Hepatocyte (in vitro differentiated cells): ENCODE results near the gene TTLL3. TPM values are rescaled to one million over a fixed set of nuclear protein-coding genes. Genes with fewer than 3 reads are reported as not detected.

Experiments
- DNase-seq: peaks from one replicate; pipeline ENCODE4 v3.0.0-alpha.2; 2016; ENCODE audit warnings: low spot score
- H2AFZ ChIP-seq: fragments of 200-600 bp; sonication (generic); 2 replicates; pipeline ENCODE4 v1.6.0; 2016; ENCODE audit warnings: antibody characterized with exemption, mild to moderate bottlenecking
- H3K27ac ChIP-seq: fragments of 200-600 bp; sonication (generic); 2 replicates; pipeline ENCODE4 v1.5.1; 2016; ENCODE audit warnings: mild to moderate bottlenecking
- H3K27me3 ChIP-seq: fragments of 200-600 bp; sonication (generic); 2 replicates; pipeline ENCODE4 v1.6.1; 2016
- H3K36me3 ChIP-seq: fragments of 200-600 bp; sonication (generic); replicated peaks from 2 replicates; pipeline ENCODE4 v1.5.1; 2016; ENCODE audit warnings: low read depth; ENCODE audit not compliant: insufficient read depth
- H3K4me1 ChIP-seq: fragments of 200-600 bp; sonication (generic); 2 replicates; pipeline ENCODE4 v1.5.1; 2016; ENCODE audit warnings: mild to moderate bottlenecking, moderate library complexity; ENCODE audit not compliant: insufficient read depth
- H3K4me2 ChIP-seq: fragments of 200-600 bp; sonication (generic); 2 replicates; pipeline ENCODE4 v1.6.0; 2016
- H3K4me3 ChIP-seq: fragments of 200-600 bp; sonication (generic); 2 replicates; pipeline ENCODE4 v1.5.1; 2016; ENCODE audit warnings: mild to moderate bottlenecking
- H3K79me2 ChIP-seq: fragments of 200-600 bp; sonication (generic); 2 replicates; pipeline ENCODE4 v1.6.0; 2017; ENCODE audit warnings: mild to moderate bottlenecking
- H3K9me2 ChIP-seq: fragments of 200-600 bp; sonication (generic); replicated peaks from 2 replicates; pipeline ENCODE4 v1.6.0; 2017; ENCODE audit warnings: mild to moderate bottlenecking; ENCODE audit not compliant: insufficient read depth
- H3K9me3 ChIP-seq: fragments of 200-600 bp; sonication (generic); 2 replicates; pipeline ENCODE4 v1.5.1; 2016; ENCODE audit warnings: low read depth, mild to moderate bottlenecking
- H4K20me1 ChIP-seq: fragments of 200-600 bp; sonication (generic); 2 replicates; pipeline ENCODE4 v1.6.0; 2016; ENCODE audit warnings: mild to moderate bottlenecking; ENCODE audit not compliant: insufficient read depth, poor library complexity, severe bottlenecking
- EZH2 ChIP-seq: fragments of 200-600 bp; sonication (generic); IDR thresholded peaks from 2 replicates; pipeline ENCODE4 v1.6.1; 2016; ENCODE audit warnings: antibody characterized with exemption, mild to moderate bottlenecking, borderline replicate concordance
- EZH2phosphoT487 ChIP-seq: fragments of 200-600 bp; sonication (generic); IDR thresholded peaks from one replicate; pipeline ENCODE4 v1.6.1; 2018; ENCODE audit warnings: antibody characterized with exemption, mild to moderate bottlenecking, low read depth, moderate library complexity; ENCODE audit not compliant: unreplicated experiment, severe bottlenecking
- WGBS: methylation state at CpG from one replicate; pipeline ENCODE4 v1.1.6; 2016; ENCODE audit warnings: low lambda C conversion rate; ENCODE audit errors: missing lambda C conversion rate; 5-methylcytosine and 5-hydroxymethylcytosine counted together
- polyA plus RNA-seq: library from polyadenylated mRNA; unstranded; fragments of >200 nt; fragmentation: Nextera tagmentation; extraction: Ambion mirVana; gene quantifications from 2 replicates; pipeline ENCODE4 v1.2.1, GENCODE V29; 2016
- total RNA-seq: library from RNA; depleted of rRNA; stranded (reverse); fragments of >200 nt; gene quantifications from 2 replicates; pipeline ENCODE4 v1.2.3, GENCODE V29; 2014
- TF ChIP-seq, protein P1 (sequence below): fragments of 200-600 bp; sonication (generic); IDR thresholded peaks from 2 replicates; pipeline ENCODE4 v1.5.1; 2016; ENCODE audit warnings: antibody characterized with exemption, mild to moderate bottlenecking; ENCODE audit not compliant: poor library complexity

The TTLL3 gene
- total and polyA plus RNA-seq, 2 experiments from 2014 or later = 21.5 to 27.4 TPM

DNA sequence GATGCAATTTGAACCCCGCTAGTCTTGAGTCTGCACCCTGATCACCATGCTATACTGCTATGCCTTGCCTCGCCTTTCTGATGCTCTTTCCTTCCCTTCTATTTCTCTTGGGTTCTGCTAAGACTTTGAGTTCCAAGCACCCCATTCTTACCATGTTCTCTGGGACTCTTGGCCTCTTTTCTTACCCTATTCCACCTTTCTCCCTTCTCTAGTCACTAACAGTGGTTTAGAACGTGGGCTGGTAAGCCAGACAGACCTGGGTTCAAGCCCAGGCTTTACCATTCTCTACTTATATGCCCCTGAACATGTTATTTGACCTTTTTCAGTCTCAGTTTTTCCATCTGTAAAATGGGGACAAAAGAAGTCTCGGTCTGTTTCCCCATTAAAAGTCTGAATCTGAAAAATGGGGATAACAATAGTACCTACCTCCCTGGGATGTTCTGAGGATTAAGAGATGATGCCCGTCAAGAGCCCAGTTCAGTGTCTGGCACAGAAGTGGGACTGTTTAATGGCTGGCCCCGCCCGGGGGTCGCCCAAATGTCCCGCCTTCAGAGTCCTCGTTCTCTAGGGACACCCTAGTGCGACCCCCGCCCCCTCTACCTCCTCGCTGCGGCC is 18.2 kb upstream of the TTLL3 start:
- H4K20me1 ChIP-seq = peaks cover 4% of the 10 kb centered on the region
- H3K79me2 ChIP-seq = peaks cover 49% of the 10 kb centered on the region
- peaks cover 15% of the 10 kb centered on the region for H3K4me1 ChIP-seq
- no peak for DNase-seq
- no peaks in the 10 kb centered on the region for H3K36me3 ChIP-seq
- peak overlapping the region; percentile 81 for H3K4me3 ChIP-seq
- no peaks in the 10 kb centered on the region for H3K9me2 ChIP-seq
- H2AFZ ChIP-seq = peak overlapping the region; percentile 39
- 21% methylated on average over 12 of the region's 14 CpGs for WGBS
- TF ChIP-seq, protein P1, sequence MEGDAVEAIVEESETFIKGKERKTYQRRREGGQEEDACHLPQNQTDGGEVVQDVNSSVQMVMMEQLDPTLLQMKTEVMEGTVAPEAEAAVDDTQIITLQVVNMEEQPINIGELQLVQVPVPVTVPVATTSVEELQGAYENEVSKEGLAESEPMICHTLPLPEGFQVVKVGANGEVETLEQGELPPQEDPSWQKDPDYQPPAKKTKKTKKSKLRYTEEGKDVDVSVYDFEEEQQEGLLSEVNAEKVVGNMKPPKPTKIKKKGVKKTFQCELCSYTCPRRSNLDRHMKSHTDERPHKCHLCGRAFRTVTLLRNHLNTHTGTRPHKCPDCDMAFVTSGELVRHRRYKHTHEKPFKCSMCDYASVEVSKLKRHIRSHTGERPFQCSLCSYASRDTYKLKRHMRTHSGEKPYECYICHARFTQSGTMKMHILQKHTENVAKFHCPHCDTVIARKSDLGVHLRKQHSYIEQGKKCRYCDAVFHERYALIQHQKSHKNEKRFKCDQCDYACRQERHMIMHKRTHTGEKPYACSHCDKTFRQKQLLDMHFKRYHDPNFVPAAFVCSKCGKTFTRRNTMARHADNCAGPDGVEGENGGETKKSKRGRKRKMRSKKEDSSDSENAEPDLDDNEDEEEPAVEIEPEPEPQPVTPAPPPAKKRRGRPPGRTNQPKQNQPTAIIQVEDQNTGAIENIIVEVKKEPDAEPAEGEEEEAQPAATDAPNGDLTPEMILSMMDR = no peak
- TF ChIP-seq EZH2phosphoT487 (no peak), EZH2 (no peak)
- peak overlapping the region; percentile 97 for H3K4me2 ChIP-seq
- H3K27ac ChIP-seq = peak overlapping the region; percentile 91
- no peaks in the 10 kb centered on the region for H3K27me3 ChIP-seq
- no peaks in the 10 kb centered on the region for H3K9me3 ChIP-seq

DNA sequence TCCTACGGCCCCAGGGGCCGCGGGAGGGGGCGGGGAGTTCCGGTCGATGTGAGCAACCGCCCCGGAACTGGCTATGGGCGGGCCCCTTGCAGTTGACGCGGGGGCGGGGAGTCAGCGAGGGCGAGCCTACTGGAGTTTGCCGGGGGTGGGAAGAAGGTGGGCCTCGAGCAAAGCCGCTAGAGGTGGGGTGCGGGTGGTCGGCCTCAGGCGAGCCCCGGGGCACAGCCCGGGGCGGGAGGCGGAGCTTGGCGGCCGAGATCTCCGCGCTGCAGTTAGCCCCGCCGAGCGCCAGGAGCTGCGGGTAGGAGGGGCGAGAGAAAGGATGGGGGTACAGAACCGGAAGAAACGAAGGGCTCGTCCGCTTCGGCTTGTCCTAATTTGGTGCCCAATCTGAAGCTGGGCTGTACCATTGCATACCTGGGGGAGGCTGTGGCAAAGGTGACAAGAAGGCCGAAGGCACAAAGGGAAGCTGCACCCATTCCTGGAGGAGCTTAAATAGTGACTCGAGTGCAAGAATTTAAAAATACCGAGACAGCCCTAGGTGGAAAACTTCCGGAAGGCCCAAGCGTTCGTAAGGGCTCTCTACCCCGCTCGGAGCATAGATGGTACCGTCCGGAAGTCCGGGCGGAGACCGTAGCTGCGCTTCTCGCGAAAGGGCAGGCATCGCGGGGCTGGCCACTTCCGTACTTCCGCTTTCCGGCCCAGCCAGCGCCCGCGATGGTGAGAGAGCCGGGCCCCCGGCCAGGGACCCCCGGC is 17.5 kb upstream of the TTLL3 start, which contains the start of the genes ARPC4 and TADA3:
Gene ARPC4, plus strand, starts transcription at position 678 of the 756 bp plus-strand sequence. Its CDS starts 40 bp downstream, at position 718.
Gene TADA3, minus strand, starts transcription at position 69 of the 756 bp plus-strand sequence. CDS start 1,007 bp downstream, outside the sequence.
- peak within 1 kb of the TSS; percentile 91 for H3K27ac ChIP-seq
- H3K9me2 ChIP-seq = no peaks in the 10 kb centered on the region
- H2AFZ ChIP-seq = peak within 1 kb of the TSS; percentile 39
- no peaks in the 10 kb centered on the region for H3K9me3 ChIP-seq
- no peaks in the 10 kb centered on the region for H3K36me3 ChIP-seq
- peaks cover 8% of the 10 kb centered on the region for H4K20me1 ChIP-seq
- peak within 1 kb of the TSS; percentile 81 for H3K4me3 ChIP-seq
- TF ChIP-seq, protein P1 = no peak
- TF ChIP-seq EZH2phosphoT487 (no peak), EZH2 (no peak)
- no peaks in the 10 kb centered on the region for H3K27me3 ChIP-seq
- H3K4me1 ChIP-seq = peaks cover 15% of the 10 kb centered on the region
- peaks cover 56% of the 10 kb centered on the region for H3K79me2 ChIP-seq
- H3K4me2 ChIP-seq = peak within 1 kb of the TSS; percentile 97
- 1% methylated on average over 40 of the region's 65 CpGs for WGBS
- peak; percentile 95 for DNase-seq

DNA sequence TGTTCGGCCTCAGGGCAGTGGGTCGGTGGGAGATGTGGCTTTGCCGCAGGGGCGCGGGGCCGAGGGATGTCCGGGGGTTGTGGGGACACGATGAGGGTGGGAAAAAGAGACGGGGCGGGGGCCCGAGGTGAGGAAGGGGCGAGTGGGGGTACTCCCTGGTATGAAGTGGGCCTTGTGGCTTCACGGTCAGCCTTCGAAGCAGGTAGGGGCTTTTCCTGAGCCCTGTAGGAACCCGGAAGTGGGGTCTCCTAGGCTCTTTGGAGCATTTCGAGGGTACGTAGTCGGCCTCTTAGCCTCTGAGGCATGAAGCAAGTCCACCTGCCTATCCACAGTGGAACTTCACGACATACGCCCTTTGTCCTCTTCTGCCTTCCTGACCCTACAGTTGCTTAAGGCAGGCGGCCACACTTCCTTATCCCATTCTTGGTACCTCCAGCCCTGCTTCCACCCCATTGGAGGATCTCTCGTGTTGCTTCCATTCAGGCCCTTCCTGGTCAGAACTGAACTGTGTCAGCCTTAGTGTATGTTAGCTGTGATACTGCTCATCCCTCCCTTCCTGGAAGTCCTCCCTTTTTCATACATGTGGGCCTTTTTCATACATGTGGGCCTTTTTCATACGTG is 16.8 kb upstream of the TTLL3 start:
- peaks cover 8% of the 10 kb centered on the region for H4K20me1 ChIP-seq
- under 1% methylated on average over 15 of the region's 23 CpGs for WGBS
- peak; percentile 67 for DNase-seq
- peaks cover 62% of the 10 kb centered on the region for H3K79me2 ChIP-seq
- H3K9me2 ChIP-seq = no peaks in the 10 kb centered on the region
- peak overlapping the region; percentile 81 for H3K4me3 ChIP-seq
- H2AFZ ChIP-seq = peak overlapping the region; percentile 28
- H3K9me3 ChIP-seq = no peaks in the 10 kb centered on the region
- no peak for TF ChIP-seq EZH2
- TF ChIP-seq, protein P1 = no peak
- TF ChIP-seq EZH2phosphoT487 = no peak
- H3K4me2 ChIP-seq = peak overlapping the region; percentile 97
- H3K36me3 ChIP-seq = no peaks in the 10 kb centered on the region
- peak overlapping the region; percentile 91 for H3K27ac ChIP-seq
- no peaks in the 10 kb centered on the region for H3K27me3 ChIP-seq
- peaks cover 15% of the 10 kb centered on the region for H3K4me1 ChIP-seq
